Hematopoietic multipotent progenitor cell treated with erythropoietin and hydrocortisone succinate and interleukin-3 and kit ligand, for 4 days (in vitro differentiated cells): ENCODE data around the gene MYH1.
A peak's percentile ranks its signal among the peaks of the same experiment; 100 is the strongest.
"Not testable (repeated sequence)": the region's sequence is repeated elsewhere in the genome, so short reads cannot be mapped to it uniquely, and the experiment has no call there.

Experiments used
- DNase-seq: peaks from one replicate; pipeline ENCODE4 v3.0.0-alpha.2; 2015

The MYH1 gene

GRCh38 chr17:10518271-10519037, at the start of gene MYH1:
Gene MYH1 (minus strand): TSS chr17:10518542. CDS start chr17:10516642, 1,900 bp downstream.
- no peak for DNase-seq

GRCh38 chr17:10563991-10564660, 45.8 kb upstream of the MYH1 start:
- DNase-seq, result no peak

DNA sequence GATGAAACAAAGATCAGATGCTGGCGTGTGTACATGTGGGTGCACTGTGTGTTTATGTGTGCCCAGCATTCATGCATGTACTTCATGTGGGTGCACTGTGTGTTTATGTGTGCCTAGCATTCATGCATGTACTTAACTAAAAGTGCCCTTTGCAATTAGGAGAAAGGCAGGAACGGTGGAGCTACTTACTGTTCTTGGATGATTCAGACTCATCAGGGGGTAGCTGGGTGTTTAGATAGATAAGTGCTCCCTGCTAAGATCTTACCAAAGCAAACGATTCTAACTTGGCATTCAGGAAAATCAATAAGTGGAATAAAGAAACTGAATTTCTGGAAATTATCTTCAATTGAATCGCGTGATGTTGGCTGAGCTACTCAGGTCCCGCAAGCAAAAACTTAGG, 39.7 kb upstream of the MYH1 start:
- no peak for DNase-seq

DNA sequence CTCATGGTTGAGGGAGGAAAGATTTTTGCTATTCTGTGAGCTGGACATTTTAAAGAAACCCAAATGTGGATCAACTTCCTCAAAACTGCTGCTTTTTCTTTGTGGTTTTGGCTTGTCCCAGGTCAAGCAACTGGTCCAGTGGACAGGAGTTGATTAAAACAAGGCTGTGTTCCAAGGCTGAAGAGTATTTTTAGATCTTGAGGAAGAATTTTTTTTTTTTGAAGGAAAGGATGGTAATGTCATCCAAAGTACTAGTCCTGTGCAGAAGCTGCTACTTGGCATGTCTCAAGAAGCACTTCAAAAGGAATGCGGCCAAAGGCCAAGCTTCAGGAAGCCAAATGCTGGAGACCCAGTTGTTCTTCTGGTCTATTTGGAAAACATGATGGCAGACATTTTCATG, 39.1 kb upstream of the MYH1 start:
- DNase-seq, result no peak

GRCh38 chr17:10556301-10557005, 38.1 kb upstream of the MYH1 start:
- DNase-seq, result no peak

- no peak for DNase-seq
Observed at GRCh38 chr17:10550014-10550413, 31.7 kb upstream of the MYH1 start.

- DNase-seq, result no peak
Observed at GRCh38 chr17:10549096-10549842, 30.9 kb upstream of the MYH1 start, which contains the start of gene MYH2. Gene MYH2 (minus strand): TSS chr17:10549658. CDS start chr17:10547920, 1,738 bp downstream.

DNA sequence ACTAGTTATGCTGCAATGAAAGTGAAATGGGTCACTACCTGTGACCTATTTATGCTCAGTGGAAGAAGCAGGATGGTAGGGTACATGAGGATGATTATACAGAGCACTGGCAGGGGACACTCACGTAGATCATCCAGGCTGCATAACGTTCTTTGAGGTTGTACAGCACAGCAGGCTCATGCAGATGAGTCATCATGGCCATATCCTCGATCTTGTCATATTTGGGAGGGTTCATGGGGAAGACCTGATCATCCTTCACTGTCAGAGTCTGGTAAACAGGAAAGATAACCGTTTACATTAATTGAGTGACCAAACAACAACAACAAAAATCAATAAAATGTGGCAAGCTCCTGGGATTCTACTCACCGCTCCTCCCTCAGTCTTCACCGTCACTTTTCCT, 29.0 kb upstream of the MYH1 start:
- no peak for DNase-seq

DNA sequence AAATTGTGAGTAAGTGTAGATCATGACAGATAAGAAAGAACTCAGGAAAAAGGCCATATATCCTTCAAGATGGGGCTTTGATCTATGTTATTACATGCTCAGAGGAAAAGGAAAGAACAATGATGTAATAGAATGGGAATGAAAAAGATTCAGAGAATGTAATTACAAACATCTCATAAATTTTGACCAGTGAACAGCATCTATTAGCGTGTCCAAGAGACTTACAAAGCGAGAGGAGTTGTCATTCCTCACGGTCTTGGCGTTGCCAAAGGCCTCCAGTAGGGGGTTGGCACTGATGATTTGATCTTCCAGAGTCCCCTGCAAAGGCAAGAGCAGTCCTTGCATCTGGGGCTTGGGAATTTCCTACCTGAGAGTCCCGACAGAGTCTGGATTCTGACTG, 25.1 kb upstream of the MYH1 start:
- DNase-seq, result not testable (repeated sequence)

DNA sequence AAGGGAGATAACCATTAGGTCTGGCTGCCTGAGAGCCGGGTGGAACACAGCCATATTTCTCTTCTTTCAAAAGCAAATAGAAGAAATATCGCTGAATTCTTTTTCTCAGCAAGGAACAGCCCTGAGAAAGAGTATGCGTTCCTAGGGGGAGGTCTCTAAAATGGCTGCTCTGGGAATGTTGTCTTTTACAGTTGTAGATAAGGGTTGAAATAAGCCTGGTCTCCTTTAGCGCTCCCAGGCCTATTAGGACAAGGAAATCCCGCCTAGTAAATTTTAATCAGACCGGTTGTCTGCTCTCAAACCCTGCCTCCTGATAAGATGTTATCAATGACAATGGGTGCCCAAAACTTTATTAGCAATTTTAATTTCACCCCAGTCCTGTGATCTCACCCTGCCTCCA, 22.8 kb upstream of the MYH1 start:
- peak; percentile 0 for DNase-seq

GRCh38 chr17:10532026-10532425, 13.7 kb upstream of the MYH1 start:
- no peak for DNase-seq

DNA sequence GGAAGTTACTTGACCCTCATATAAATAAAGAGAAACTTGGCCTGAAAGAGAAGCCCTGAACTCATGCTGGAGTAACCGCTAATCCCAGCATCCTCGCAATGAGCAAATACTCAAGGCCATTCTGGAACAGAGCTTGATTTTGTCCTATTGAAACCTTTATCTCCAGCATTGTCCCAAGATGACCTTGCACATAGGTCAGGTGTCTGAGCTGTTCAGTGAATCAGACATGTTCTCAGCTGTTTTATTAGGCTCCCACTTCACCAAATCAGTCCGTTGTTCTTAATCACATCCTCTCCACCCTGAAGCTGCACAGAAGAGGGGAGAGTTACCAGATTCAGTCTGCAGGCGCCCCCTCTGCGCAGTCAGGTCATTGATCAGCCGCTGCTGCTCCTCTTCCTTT, 9.1 kb upstream of the MYH1 start:
- DNase-seq, result no peak

DNA sequence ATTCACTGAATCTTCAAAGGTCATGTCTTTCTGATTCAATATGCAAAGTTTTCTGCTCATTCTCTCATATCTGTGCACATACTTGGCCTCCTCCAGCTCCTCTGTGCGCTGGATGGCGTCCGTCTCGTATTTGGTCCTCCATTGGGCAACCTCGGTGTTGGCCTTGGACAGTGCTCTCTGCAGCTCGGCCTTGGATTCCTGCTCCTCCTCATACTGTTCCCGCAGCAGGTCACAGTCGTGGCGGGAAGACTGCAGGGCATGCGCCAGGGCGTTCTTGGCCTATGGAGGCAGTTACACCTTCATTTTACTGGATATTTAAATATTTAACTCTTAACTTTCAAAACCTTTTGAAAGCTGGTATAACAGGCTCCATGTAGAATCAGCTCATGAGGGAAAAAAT, 8.2 kb upstream of the MYH1 start:
- no peak for DNase-seq

- no peak for DNase-seq
Observed at GRCh38 chr17:10523064-10523463, 4.7 kb upstream of the MYH1 start.

GRCh38 chr17:10521949-10522348, 3.6 kb upstream of the MYH1 start:
- DNase-seq, result no peak

- no peak for DNase-seq
Observed at GRCh38 chr17:10516638-10517037, 1.7 kb downstream of the MYH1 start.

DNA sequence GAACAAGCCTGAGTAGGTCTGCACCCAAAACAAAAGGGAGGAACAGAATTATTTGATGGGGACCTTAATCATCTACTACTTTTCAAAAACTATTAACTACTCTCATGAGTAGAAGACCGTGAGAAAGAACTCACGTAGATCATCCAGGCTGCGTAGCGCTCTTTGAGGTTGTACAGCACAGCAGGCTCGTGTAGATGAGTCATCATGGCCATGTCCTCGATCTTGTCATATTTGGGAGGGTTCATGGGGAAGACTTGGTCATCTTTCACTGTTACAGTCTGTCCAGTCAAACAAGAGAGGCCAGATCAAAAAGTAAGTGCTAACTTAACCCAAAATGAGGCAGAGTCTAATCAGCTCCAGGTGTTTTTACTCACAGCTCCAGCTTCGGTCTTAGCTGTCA, 2.3 kb downstream of the MYH1 start:
- no peak for DNase-seq

DNA sequence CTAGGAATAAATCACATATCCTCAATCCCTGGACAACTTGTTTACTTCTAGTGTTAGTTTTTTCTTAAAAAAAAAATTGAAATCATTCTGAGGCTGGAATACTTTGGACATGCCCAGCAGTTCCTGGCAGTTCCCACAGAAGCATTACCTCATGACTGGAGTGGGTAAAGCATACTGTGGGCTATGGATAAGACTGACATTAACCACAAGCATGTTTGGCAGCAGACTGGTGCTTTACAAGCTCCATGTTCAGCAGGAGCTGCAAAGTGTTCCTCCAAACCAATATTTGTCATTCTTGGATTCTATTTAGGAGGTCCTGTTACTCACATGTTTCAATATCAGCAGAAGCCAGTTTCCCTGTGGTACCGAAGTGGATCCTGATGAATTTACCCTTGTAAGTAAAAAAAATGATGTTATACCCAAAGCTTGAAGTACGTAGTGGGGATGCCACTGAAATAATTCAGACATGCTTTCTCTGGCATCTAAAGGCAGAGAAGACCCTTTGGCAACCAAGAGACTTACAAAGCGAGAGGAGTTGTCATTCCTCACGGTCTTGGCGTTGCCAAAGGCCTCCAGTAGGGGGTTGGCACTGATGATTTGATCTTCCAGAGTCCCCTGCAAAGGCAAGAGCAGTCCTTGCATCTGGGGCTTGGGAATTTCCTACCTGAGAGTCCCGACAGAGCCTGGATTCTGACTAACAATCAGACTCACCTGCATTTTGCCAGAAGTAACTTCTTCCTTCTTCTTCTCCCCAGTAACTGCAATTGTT, 4.9 kb downstream of the MYH1 start:
- no peak for DNase-seq

DNA sequence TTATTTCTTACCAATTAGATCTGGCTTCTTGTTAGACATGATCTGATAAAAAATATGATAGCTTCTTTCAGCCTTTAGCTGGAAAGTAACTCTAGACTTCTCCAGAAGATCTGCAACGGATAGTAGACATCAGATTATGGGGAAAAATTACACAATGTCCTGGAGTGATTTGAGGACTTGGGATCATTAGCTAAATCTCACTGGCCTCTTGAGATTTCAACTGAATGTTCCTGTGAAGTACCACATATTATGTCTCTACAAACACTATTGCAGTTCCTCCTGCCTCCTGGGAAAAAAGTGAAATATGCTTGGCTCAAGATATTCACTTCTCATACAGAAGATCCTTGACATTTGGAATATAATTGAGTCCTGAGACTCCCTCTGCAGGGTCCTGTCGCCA, 5.5 kb downstream of the MYH1 start:
- no peak for DNase-seq

DNA sequence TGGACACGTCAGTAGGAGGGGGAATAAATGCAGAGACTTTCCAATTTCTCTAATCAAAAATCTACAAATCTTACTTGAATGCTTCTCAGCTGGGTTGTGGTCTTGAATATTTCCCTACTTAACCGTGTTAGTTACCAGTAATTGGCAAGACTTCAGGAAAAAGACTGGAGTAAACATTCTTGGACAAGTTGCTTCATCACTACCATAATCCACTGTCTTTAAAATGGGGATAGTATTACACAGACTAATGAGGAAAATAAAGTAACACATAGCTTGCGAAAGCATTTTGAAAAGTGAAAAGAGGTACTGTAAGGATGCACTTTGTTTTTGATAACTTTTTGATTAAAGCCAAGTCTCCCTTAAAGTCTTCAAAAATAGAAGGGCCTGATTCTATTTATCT, 18.4 kb downstream of the MYH1 start:
- DNase-seq, result no peak

DNA sequence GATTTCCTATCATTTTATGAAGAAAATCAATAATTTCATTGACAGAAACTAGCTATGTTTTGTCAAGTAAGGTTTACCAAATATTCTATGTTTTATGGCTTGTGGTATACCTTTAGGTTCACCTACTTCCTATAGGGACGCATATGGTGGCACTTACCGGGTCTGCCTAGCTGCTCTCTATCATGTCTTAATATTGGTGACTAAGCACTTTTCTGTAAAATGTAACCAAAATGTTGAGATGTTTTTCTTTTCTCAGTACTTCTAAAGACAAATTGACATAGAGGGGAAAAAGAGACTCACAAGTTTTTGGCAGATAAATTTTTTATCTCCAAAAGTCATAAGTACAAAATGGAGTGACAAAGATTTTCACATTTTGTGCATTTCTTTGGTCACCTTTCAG, 26.3 kb downstream of the MYH1 start:
- no peak for DNase-seq

- DNase-seq, result no peak
Observed at GRCh38 chr17:10482252-10482651, 36.1 kb downstream of the MYH1 start.
